Measurements from ENCODE around the gene RNH1. TPM values are rescaled to one million over a fixed set of nuclear protein-coding genes. Genes with fewer than 3 reads are reported as not detected.

The RNH1 gene
- total RNA-seq, 5 donors from 2014 or later (not counting 1 experiment from before 2014, with no cell fraction given) = 126 to 141 (median 131) TPM

- no peak overlapping the region for H3K27ac Mint-ChIP-seq
- ATAC-seq (replicated peaks in 1 of 4) (no peak), DNase-seq (no peak)
- no peaks in the 10 kb centered on the region for H3K4me1 Mint-ChIP-seq
- no peak overlapping the region for H3K27ac ChIP-seq (ENCODE audit: low read length)
- H3K4me3 ChIP-seq (ENCODE audit: control insufficient read depth in 1 of 2, extremely low read depth in 1 of 2, low read length in 1 of 2) = no peak overlapping the region
- H3K27me3 Mint-ChIP-seq = no peaks in the 10 kb centered on the region
- WGBS (ENCODE audit: insufficient coverage) = 90% methylated on average over 14 of the region's 16 CpGs
- H3K36me3 ChIP-seq (ENCODE audit: control insufficient read depth in 2 of 2, extremely low read depth in 1 of 2, insufficient read depth in 1 of 2, low read length in 1 of 2) = peaks cover 4 to 11% of the 10 kb centered on the region in 2 donors
- no peaks in the 10 kb centered on the region for H3K9me3 Mint-ChIP-seq
- H3K27me3 ChIP-seq (replicated peaks in 1 of 2; ENCODE audit: control insufficient read depth in 2 of 2, extremely low read depth in 1 of 2, insufficient read depth in 2 of 2, low read length in 1 of 2) = no peaks in the 10 kb centered on the region
- CTCF ChIA-PET = no interaction called here
- POLR2A ChIA-PET = interaction anchor here in 1 of 2 donors (0.6 kb wide), 1 partner anchor 285 kb away, joined by 3 read pairs; no protein-coding TSS in a partner anchor
- no peaks in the 10 kb centered on the region for H3K9me3 ChIP-seq
- H3K4me1 ChIP-seq (ENCODE audit: control insufficient read depth in 1 of 2, extremely low read depth in 1 of 2, insufficient read depth in 2 of 2, low read length in 2 of 2) = no peaks in the 10 kb centered on the region
- H3K36me3 Mint-ChIP-seq = no peaks in the 10 kb centered on the region
- H3K4me3 Mint-ChIP-seq = no peak overlapping the region
Measured at GRCh38 chr11:477052-477715, 29.9 kb downstream of the RNH1 start.

- H3K36me3 ChIP-seq (ENCODE audit: control insufficient read depth in 2 of 2, extremely low read depth in 1 of 2, insufficient read depth in 1 of 2, low read length in 1 of 2) = peaks cover 4 to 13% of the 10 kb centered on the region in 2 donors
- Mint-ChIP-seq H3K27me3 (no peaks in the 10 kb centered on the region), H3K4me3 (no peak overlapping the region), H3K4me1 (no peaks in the 10 kb centered on the region), H3K36me3 (no peaks in the 10 kb centered on the region), H3K9me3 (no peaks in the 10 kb centered on the region), H3K27ac (no peak overlapping the region)
- H3K27ac ChIP-seq (ENCODE audit: low read length) = no peak overlapping the region
- H3K27me3 ChIP-seq (replicated peaks in 1 of 2; ENCODE audit: control insufficient read depth in 2 of 2, extremely low read depth in 1 of 2, insufficient read depth in 2 of 2, low read length in 1 of 2) = no peaks in the 10 kb centered on the region
- ATAC-seq (replicated peaks in 1 of 4) (no peak), DNase-seq (no peak)
- POLR2A ChIA-PET = interaction anchor here in 1 of 2 donors (0.6 kb wide), 1 partner anchor 286 kb away, joined by 3 read pairs; no protein-coding TSS in a partner anchor
- no peaks in the 10 kb centered on the region for H3K4me1 ChIP-seq (ENCODE audit: control insufficient read depth in 1 of 2, extremely low read depth in 1 of 2, insufficient read depth in 2 of 2, low read length in 2 of 2)
- CTCF ChIA-PET = no interaction called here
- H3K4me3 ChIP-seq (ENCODE audit: control insufficient read depth in 1 of 2, extremely low read depth in 1 of 2, low read length in 1 of 2) = no peak overlapping the region
- no peaks in the 10 kb centered on the region for H3K9me3 ChIP-seq
- 96% methylated on average over 13 of the region's 15 CpGs for WGBS (ENCODE audit: insufficient coverage)
Measured at GRCh38 chr11:476416-476815, 30.6 kb downstream of the RNH1 start.

GRCh38 chr11:475941-476340 is 31.1 kb downstream of the RNH1 start:
- peaks cover 4 to 18% of the 10 kb centered on the region in 2 donors for H3K36me3 ChIP-seq (ENCODE audit: control insufficient read depth in 2 of 2, extremely low read depth in 1 of 2, insufficient read depth in 1 of 2, low read length in 1 of 2)
- no peaks in the 10 kb centered on the region for H3K4me1 ChIP-seq (ENCODE audit: control insufficient read depth in 1 of 2, extremely low read depth in 1 of 2, insufficient read depth in 2 of 2, low read length in 2 of 2)
- no peaks in the 10 kb centered on the region for H3K9me3 ChIP-seq
- Mint-ChIP-seq H3K9me3 (no peaks in the 10 kb centered on the region), H3K27ac (no peak overlapping the region), H3K4me3 (no peak overlapping the region), H3K27me3 (no peaks in the 10 kb centered on the region), H3K36me3 (no peaks in the 10 kb centered on the region), H3K4me1 (no peaks in the 10 kb centered on the region)
- WGBS (ENCODE audit: insufficient coverage) = 99% methylated on average over 9 of the region's 9 CpGs
- CTCF ChIA-PET = no interaction called here
- DNase-seq (no peak), ATAC-seq (replicated peaks in 1 of 4) (no peak)
- no peak overlapping the region for H3K4me3 ChIP-seq (ENCODE audit: control insufficient read depth in 1 of 2, extremely low read depth in 1 of 2, low read length in 1 of 2)
- no peaks in the 10 kb centered on the region for H3K27me3 ChIP-seq (replicated peaks in 1 of 2; ENCODE audit: control insufficient read depth in 2 of 2, extremely low read depth in 1 of 2, insufficient read depth in 2 of 2, low read length in 1 of 2)
- POLR2A ChIA-PET = no interaction called here
- no peak overlapping the region for H3K27ac ChIP-seq (ENCODE audit: low read length)

GRCh38 chr11:474914-475506 is 32.0 kb downstream of the RNH1 start:
- ChIA-PET POLR2A (no interaction called here), CTCF (no interaction called here)
- Mint-ChIP-seq H3K27ac (no peak overlapping the region), H3K9me3 (no peaks in the 10 kb centered on the region), H3K27me3 (no peaks in the 10 kb centered on the region), H3K36me3 (no peaks in the 10 kb centered on the region), H3K4me3 (no peak overlapping the region), H3K4me1 (no peaks in the 10 kb centered on the region)
- WGBS (ENCODE audit: insufficient coverage) = 96% methylated on average over 47 of the region's 48 CpGs
- no peaks in the 10 kb centered on the region for H3K4me1 ChIP-seq (ENCODE audit: control insufficient read depth in 1 of 2, extremely low read depth in 1 of 2, insufficient read depth in 2 of 2, low read length in 2 of 2)
- ATAC-seq (replicated peaks in 1 of 4) (no peak), DNase-seq (no peak)
- no peaks in the 10 kb centered on the region for H3K9me3 ChIP-seq
- H3K27me3 ChIP-seq (replicated peaks in 1 of 2; ENCODE audit: control insufficient read depth in 2 of 2, extremely low read depth in 1 of 2, insufficient read depth in 2 of 2, low read length in 1 of 2) = no peaks in the 10 kb centered on the region
- no peak overlapping the region for H3K4me3 ChIP-seq (ENCODE audit: control insufficient read depth in 1 of 2, extremely low read depth in 1 of 2, low read length in 1 of 2)
- H3K27ac ChIP-seq (ENCODE audit: low read length) = no peak overlapping the region
- H3K36me3 ChIP-seq (ENCODE audit: control insufficient read depth in 2 of 2, extremely low read depth in 1 of 2, insufficient read depth in 1 of 2, low read length in 1 of 2) = peaks cover 4 to 18% of the 10 kb centered on the region in 2 donors

- H3K36me3 Mint-ChIP-seq = no peaks in the 10 kb centered on the region
- ChIA-PET CTCF (no interaction called here), POLR2A (no interaction called here)
- no peak overlapping the region for H3K4me3 ChIP-seq (ENCODE audit: control insufficient read depth in 1 of 2, extremely low read depth in 1 of 2, low read length in 1 of 2)
- H3K9me3 ChIP-seq = no peaks in the 10 kb centered on the region
- no peak overlapping the region for H3K4me3 Mint-ChIP-seq
- no peaks in the 10 kb centered on the region for H3K4me1 ChIP-seq (ENCODE audit: control insufficient read depth in 1 of 2, extremely low read depth in 1 of 2, insufficient read depth in 2 of 2, low read length in 2 of 2)
- no peak overlapping the region for H3K27ac Mint-ChIP-seq
- no peaks in the 10 kb centered on the region for H3K4me1 Mint-ChIP-seq
- no peaks in the 10 kb centered on the region for H3K9me3 Mint-ChIP-seq
- H3K27ac ChIP-seq (ENCODE audit: low read length) = no peak overlapping the region
- peaks cover 4 to 18% of the 10 kb centered on the region in 2 donors for H3K36me3 ChIP-seq (ENCODE audit: control insufficient read depth in 2 of 2, extremely low read depth in 1 of 2, insufficient read depth in 1 of 2, low read length in 1 of 2)
- 96% methylated on average over 8 of the region's 22 CpGs for WGBS (ENCODE audit: insufficient coverage)
- no peaks in the 10 kb centered on the region for H3K27me3 Mint-ChIP-seq
- no peaks in the 10 kb centered on the region for H3K27me3 ChIP-seq (replicated peaks in 1 of 2; ENCODE audit: control insufficient read depth in 2 of 2, extremely low read depth in 1 of 2, insufficient read depth in 2 of 2, low read length in 1 of 2)
- ATAC-seq (replicated peaks in 1 of 4) (no peak), DNase-seq (no peak)
Measured at GRCh38 chr11:473962-474785, 32.9 kb downstream of the RNH1 start.

- Mint-ChIP-seq H3K9me3 (no peaks in the 10 kb centered on the region), H3K4me3 (no peak overlapping the region), H3K27ac (no peak overlapping the region), H3K4me1 (peaks cover 0 to under 1% (median 0%) of the 10 kb centered on the region in 3 donors), H3K36me3 (no peaks in the 10 kb centered on the region), H3K27me3 (no peaks in the 10 kb centered on the region)
- no peak overlapping the region for H3K4me3 ChIP-seq (ENCODE audit: control insufficient read depth in 1 of 2, extremely low read depth in 1 of 2, low read length in 1 of 2)
- ATAC-seq (replicated peaks in 1 of 4) = no peak
- no peaks in the 10 kb centered on the region for H3K9me3 ChIP-seq
- WGBS (ENCODE audit: insufficient coverage) = 98% methylated on average over 13 of the region's 19 CpGs
- no peaks in the 10 kb centered on the region for H3K27me3 ChIP-seq (replicated peaks in 1 of 2; ENCODE audit: control insufficient read depth in 2 of 2, extremely low read depth in 1 of 2, insufficient read depth in 2 of 2, low read length in 1 of 2)
- H3K36me3 ChIP-seq (ENCODE audit: control insufficient read depth in 2 of 2, extremely low read depth in 1 of 2, insufficient read depth in 1 of 2, low read length in 1 of 2) = peaks cover 4 to 18% of the 10 kb centered on the region in 2 donors
- ChIA-PET CTCF (no interaction called here), POLR2A (interaction anchor here in 1 of 2 donors (0.6 kb wide), 1 partner anchor 172 kb away, joined by 3 read pairs; no protein-coding TSS in a partner anchor)
- no peak for DNase-seq
- no peak overlapping the region for H3K27ac ChIP-seq (ENCODE audit: low read length)
- no peaks in the 10 kb centered on the region for H3K4me1 ChIP-seq (ENCODE audit: control insufficient read depth in 1 of 2, extremely low read depth in 1 of 2, insufficient read depth in 2 of 2, low read length in 2 of 2)
Measured at GRCh38 chr11:473415-473814, 33.6 kb downstream of the RNH1 start.

Measured in T-cell (primary cell).